ENCODE data around the gene BRAF.
A peak's percentile ranks its signal among the peaks of the same experiment; 100 is the strongest.
"Not testable (repeated sequence)": the region's sequence is repeated elsewhere in the genome, so short reads cannot be mapped to it uniquely, and the experiment has no call there.

Gene BRAF

GRCh38 chr7:140917258-140917657 is 7.5 kb downstream of the BRAF start:
- DNase-seq = no peak

- no peak for DNase-seq
These were observed 8.7 kb downstream of the BRAF start for GRCh38 chr7:140915935-140916555.

DNA sequence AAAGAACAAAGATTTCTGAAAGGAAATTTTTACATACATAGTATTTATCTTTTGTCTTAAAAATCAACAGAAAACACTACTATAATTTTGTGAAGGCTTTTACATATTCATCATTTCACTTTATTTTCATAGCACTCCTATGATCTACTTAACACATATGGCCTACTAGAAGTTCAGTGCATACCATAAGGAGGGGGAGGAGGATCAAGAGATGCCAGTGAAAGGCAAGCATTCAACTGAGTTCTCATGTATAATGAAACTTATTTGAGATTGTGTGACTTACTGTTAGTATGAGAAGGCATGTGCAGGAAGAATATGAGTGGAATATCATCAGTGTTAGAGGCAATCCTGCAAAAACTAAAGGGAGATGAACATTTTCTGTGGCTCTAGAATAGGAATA is 10.6 kb downstream of the BRAF start:
- no peak for DNase-seq

GRCh38 chr7:140913596-140913928 is 11.2 kb downstream of the BRAF start:
- not testable (repeated sequence) for DNase-seq

DNA sequence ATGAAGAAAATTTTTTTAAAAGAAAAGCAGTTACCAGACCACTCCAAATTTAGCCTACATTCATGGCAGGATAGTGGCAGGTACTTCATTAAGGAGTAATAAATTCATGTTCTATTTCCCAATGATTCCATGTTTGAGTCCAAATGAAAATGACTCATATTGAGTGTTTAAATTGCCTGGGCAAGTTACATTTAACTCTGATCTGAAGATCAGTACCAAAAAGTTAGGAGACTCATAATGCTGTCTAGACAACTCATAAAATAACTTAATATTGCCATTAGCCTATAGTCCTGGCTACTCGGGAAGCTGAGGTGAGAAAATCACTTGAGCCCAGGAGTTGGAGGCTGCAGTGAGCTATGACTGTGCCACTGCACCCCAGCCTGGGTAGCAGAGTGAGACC is 13.0 kb downstream of the BRAF start:
- no peak for DNase-seq

GRCh38 chr7:140909476-140910161 is 15.1 kb downstream of the BRAF start:
- DNase-seq = no peak

GRCh38 chr7:140908361-140908760 is 16.4 kb downstream of the BRAF start:
- no peak for DNase-seq

- peak; percentile 12 for DNase-seq
These were observed 20.8 kb downstream of the BRAF start for GRCh38 chr7:140903741-140904480.

DNA sequence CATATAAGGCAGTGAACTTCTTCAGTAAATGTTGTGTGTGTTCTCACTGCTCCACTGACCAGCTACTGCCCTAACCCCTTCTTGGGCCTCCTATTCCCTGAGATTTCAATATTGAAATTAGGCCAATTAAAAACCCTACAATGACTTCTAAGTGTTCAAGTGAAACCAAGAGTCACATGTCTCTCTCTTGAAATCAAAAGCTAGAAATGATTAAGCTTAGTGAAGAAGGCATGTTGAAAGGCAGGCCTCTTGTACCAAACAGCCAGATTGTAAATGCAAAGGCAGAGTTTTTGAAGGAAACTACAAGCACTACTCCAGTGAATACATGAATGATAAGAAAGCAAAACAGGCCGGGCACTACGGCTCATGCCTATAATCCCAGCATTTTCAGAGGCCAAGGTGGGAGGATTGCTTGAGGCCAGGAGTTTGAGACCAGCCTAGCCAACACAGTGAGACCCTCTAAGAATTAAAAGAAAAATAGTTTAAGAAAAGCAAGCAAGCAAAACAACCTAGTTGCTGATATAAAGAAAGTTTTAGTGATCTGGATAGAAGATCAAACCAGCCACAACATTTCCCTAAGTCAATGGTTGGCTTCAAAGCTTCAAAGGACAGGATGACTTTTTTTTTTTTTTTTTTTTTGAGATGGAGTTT is 22.3 kb downstream of the BRAF start:
- DNase-seq = peak; percentile 5

- no peak for DNase-seq
These were observed 22.8 kb downstream of the BRAF start for GRCh38 chr7:140901941-140902302.

- no peak for DNase-seq
These were observed 24.8 kb downstream of the BRAF start for GRCh38 chr7:140899883-140900282.

DNA sequence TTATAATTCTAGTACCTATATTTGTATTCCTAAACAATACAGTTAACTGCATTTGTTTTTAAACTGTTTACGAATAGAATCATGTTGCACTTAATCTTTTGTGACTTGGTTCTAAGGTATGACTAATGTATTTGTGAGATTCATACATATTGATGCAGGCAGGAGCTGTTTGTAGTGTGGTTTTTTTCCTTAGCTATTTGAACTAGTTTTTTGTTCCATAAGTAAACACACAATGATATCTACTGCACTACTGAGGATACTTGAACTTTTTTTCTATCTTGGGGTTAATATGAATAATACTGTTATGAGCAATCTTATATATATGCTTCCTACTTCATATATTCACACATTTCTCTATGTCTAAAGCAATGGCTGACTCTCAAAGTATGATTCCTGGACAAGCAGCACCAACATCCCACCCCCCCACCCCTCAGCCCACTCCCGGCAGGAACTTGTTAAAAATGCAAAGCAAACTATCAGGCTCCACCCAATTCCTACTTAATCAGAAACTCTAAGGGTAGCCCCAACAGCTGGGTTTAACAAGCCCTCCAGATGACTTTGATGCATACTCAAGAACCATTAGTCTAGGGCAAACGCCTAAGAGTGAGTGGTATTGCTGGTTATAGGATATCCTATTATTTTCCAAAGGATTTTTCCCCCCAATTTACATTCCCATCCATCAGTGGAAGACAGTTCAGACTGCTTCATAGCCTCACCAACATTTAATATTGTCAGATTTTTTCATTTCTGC is 25.8 kb downstream of the BRAF start:
- DNase-seq = no peak

DNA sequence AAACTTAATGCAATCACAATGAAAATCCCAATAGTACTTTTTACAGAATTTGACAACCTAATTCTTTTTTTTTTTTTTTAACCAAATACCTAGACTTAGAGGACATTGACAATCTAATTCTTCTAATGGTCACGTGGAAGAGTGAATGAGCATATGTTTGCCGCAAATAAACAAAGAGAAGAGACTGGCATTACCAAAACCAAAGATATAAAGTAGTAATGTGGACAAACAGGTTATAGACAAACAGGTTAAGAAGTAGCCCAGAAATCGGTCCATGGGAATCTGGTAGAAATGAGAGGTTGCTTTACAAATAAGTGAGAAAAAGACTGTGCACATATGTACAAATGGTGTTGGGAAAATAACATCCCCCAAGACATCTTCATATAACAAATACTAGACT is 27.7 kb downstream of the BRAF start:
- no peak for DNase-seq

- no peak for DNase-seq
These were observed 35.1 kb downstream of the BRAF start for GRCh38 chr7:140889645-140890044.

- DNase-seq = no peak
These were observed 35.6 kb downstream of the BRAF start for GRCh38 chr7:140889150-140889549.

GRCh38 chr7:140888087-140888486 is 36.6 kb downstream of the BRAF start:
- no peak for DNase-seq

- DNase-seq = no peak
These were observed 38.9 kb downstream of the BRAF start for GRCh38 chr7:140885735-140886334.

- no peak for DNase-seq
These were observed 41.4 kb downstream of the BRAF start for GRCh38 chr7:140883378-140883777.

DNA sequence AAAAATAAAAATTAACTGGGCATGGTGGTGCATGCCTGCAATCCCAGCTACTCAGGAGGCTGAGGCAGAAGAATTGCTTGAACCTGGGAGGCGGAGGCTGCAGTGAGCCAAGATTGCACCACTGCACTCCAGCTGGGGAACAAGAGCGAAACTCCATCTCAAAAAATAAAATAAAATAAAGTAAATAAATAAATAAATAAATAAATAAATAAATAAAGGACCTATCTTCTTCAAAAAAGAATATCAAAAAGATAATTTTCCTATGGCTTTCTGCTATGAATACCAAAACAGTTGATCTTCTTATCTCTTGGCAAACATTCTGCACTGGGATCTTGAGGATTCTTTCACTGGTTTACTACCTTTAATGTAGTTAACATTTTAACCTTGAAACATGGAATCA is 41.9 kb downstream of the BRAF start:
- not testable (repeated sequence) for DNase-seq

- no peak for DNase-seq
These were observed 43.1 kb downstream of the BRAF start for GRCh38 chr7:140881507-140882228.

DNA sequence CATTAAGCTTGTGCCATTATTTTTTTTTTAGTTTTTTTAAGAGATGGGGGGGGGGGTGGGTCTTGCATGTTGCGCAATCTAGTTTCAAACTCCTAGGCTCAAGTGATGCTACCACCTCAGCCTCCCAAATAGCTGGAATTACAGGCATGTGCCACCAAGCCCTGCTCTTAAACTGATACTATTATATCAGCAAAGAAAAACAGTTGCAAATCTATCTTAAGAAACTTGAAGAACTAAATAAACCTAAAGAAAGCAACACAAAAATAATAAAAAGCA is 47.5 kb downstream of the BRAF start:
- no peak for DNase-seq

DNA sequence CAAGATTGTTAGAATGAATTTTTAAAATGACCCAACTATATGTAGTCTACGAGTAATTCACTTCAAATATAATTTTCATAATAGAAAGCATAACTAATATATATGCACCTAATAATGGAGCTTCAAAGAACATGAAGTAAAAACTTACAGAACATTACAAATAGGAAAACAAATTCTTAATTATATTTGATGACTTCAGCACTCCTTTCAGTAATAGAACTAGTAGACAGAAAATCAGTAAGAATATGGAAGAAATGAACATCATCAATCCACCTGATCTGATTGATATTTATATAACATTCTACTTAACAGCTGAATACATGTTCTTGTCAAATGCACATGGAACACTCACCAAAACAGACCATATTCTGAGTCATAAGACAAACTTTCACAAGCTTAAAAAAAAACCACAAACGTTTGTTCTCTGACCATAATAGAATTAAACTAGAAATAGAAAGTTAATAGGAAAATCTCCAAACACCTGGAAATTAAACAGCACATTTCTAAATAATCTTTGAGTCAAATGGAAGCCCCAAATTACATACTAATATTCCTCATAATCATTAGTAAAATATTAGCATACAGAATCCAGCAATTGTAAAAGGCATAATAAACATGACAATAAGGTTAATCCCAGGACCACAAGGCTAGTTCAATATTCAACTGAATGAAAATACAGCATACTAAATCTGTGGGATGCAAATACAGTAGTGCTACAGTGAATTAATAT is 48.0 kb downstream of the BRAF start:
- DNase-seq = no peak

Data from stimulated activated CD4-positive, alpha-beta T cell treated with anti-CD3 and anti-CD28 coated beads, Interleukin-4, amount 100 ng/mL, for 24 hours (primary cell).